NOMO-1 treated with DMSO at 0.1 percent for 48 hours (cell line): Measurements from ENCODE around the gene CDH22.

Source experiments
- DNase-seq: peaks from one replicate; lab custom pipeline; 2025; ENCODE audit not compliant: unreplicated experiment; lab: John Stamatoyannopoulos, UW

The CDH22 gene

DNA sequence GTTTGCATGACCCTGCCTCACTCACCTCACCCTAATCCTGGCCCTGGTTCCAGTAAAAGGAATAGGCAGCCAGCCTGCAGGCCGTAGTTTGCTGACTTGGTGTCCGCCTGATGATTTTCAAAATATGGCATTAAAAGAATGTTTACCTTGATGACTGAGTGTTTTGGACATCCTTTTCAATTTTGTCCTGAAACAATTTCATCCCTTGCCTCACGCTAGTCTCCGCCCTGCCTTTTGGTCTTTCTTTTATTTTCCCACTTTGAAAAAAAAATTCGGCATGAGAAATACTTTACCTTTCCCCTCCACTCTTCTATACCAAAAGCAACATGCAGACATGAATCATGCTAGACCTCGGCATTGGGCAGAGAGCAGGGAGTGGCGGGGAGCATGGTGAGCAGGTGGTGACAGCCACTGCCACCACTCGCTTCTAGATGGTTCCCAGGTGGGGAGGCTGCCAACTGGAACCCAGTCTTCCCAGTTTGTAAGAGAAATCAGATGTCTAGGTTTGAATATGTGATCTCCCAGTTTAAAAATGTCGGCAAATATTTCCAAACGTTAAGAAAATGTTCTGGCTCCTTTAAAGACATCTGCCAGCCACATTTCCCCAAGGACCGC lies 180.8 kb downstream of the CDH22 start:
- DNase-seq = no peak

DNA sequence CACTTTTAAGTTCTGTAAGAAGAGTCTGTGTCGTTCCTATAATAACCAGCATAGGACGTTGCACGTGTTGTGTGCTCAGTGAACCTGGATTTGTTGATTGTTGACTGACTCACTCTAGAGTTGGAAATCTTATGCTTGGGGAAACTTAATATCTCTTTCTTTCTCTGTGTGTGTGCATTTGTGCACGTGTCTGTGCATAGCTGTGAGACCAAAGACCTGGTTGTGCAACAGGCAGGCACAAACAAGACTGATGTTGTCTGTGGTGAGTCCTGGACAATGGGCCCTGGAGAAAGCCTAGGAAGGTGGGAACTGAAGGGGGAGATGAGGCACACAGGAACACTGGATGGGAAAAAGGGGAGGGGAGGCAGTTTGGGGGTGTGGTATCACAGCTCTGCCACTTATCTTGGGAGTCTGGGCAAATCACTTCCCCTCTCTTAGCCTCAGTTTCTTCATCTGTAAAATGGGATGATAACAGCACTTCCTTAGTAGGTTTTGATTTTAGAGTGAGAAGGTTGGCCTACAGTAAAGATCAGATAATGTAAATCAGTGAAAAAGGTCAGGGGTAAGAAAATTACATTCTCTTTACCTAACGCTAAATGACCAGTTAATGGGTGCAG lies 181.8 kb downstream of the CDH22 start:
- DNase-seq = no peak
